Activated CD8-positive, alpha-beta memory T cell treated with anti-CD3 and anti-CD28 coated beads, Interleukin-2, amount 10 ng/mL, durations not matched to agents 7 days and 5 days (primary cell): Measurements from ENCODE around the gene CNOT6. TPM values are rescaled to one million over a fixed set of nuclear protein-coding genes. Genes with fewer than 3 reads are reported as not detected.

Experiments
- total RNA-seq, 2 experiments: library from RNA; stranded (reverse); gene quantifications; one replicate each; pipeline ENCODE4 v1.2.3, GENCODE V29; 2021

CNOT6 gene
- total RNA-seq, 2 experiments from 2014 or later = 39.7 to 44.4 TPM

Other genes starting within 250 kb of the CNOT6 start
- gene MAPK9, start 202.3 kb upstream of the CNOT6 start, total RNA-seq = 10 to 100 TPM; 40.9 to 44.4 TPM
- under 1 TPM; 0.15 to 0.37 TPM for gene GFPT2, start 141.0 kb upstream of the CNOT6 start, total RNA-seq
- not detected for gene SCGB3A1, start 97.1 kb downstream of the CNOT6 start, total RNA-seq
- gene FLT4, start 155.2 kb downstream of the CNOT6 start, total RNA-seq = 1 to 10 TPM; 1.7 to 2.8 TPM
- gene OR2Y1, start 245.7 kb downstream of the CNOT6 start, total RNA-seq = not detected